GM23338 (cell line): ENCODE results near the gene ARID3B. TPM values are rescaled to one million over a fixed set of nuclear protein-coding genes. Genes with fewer than 3 reads are reported as not detected.

Experiments
- ATAC-seq: fragments of 200-7000 bp; cut with Tn5 transposase; 3 replicates; pipeline ENCODE4 v1.9.1; 2020
- DNase-seq: peaks from one replicate; pipeline ENCODE4 v3.0.0-alpha.2; 2015; ENCODE audit warnings: low spot score
- H2AFZ ChIP-seq: fragments of 200-600 bp; sonication (generic); 2 replicates; pipeline ENCODE4 v1.8.0; 2016; ENCODE audit warnings: antibody characterized with exemption, mild to moderate bottlenecking, moderate library complexity
- H3F3A ChIP-seq: fragments of 200-600 bp; sonication (generic); replicated peaks from 2 replicates; pipeline ENCODE4 v1.8.0; 2017; ENCODE audit warnings: antibody characterized with exemption, mixed run types, low read depth
- H3K27ac ChIP-seq: fragments of 200-600 bp; sonication (generic); 2 replicates; pipeline ENCODE4 v1.6.1; 2016; ENCODE audit warnings: low read depth
- H3K27me3 ChIP-seq: fragments of 200-600 bp; sonication (generic); 2 replicates; pipeline ENCODE4 v1.8.0; 2016; ENCODE audit warnings: mild to moderate bottlenecking, mixed run types, moderate library complexity; ENCODE audit not compliant: insufficient read depth
- H3K36me3 ChIP-seq: fragments of 200-600 bp; sonication (generic); 2 replicates; pipeline ENCODE4 v1.8.0; 2016; ENCODE audit warnings: mild to moderate bottlenecking; ENCODE audit not compliant: insufficient read depth
- H3K4me1 ChIP-seq: fragments of 200-600 bp; sonication (generic); 2 replicates; pipeline ENCODE4 v1.8.0; 2016; ENCODE audit warnings: mild to moderate bottlenecking, moderate library complexity; ENCODE audit not compliant: insufficient read depth
- H3K4me2 ChIP-seq: fragments of 200-600 bp; sonication (generic); 2 replicates; pipeline ENCODE4 v1.7.1; 2017; ENCODE audit warnings: mixed run types
- H3K4me3 ChIP-seq: fragments of 200-600 bp; sonication (generic); 2 replicates; pipeline ENCODE4 v1.6.1; 2016; ENCODE audit warnings: mixed run types
- H3K79me2 ChIP-seq: fragments of 200-600 bp; sonication (generic); replicated peaks from 2 replicates; pipeline ENCODE4 v1.8.0; 2017; ENCODE audit warnings: mild to moderate bottlenecking; ENCODE audit not compliant: insufficient read depth
- H3K9me2 ChIP-seq: fragments of 200-600 bp; sonication (generic); 2 replicates; pipeline ENCODE4 v1.8.0; 2017; ENCODE audit not compliant: insufficient read depth
- H4K20me1 ChIP-seq: fragments of 200-600 bp; sonication (generic); replicated peaks from 2 replicates; pipeline ENCODE4 v1.8.0; 2017; ENCODE audit warnings: mild to moderate bottlenecking; ENCODE audit not compliant: insufficient read depth
- H3K27ac Mint-ChIP-seq: 2 replicates; pipeline ENCODE4 v1.8.0; 2020; ENCODE audit warnings: inconsistent platforms, mild to moderate bottlenecking, moderate library complexity, mixed read lengths
- H3K27me3 Mint-ChIP-seq: 3 replicates; pipeline ENCODE4 v1.8.0; 2022; ENCODE audit warnings: low read depth, mild to moderate bottlenecking, moderate library complexity, mixed read lengths, inconsistent platforms; ENCODE audit not compliant: insufficient read depth, poor library complexity
- H3K36me3 Mint-ChIP-seq: 3 replicates; pipeline ENCODE4 v1.8.0; 2021; ENCODE audit warnings: low read depth, mild to moderate bottlenecking, inconsistent platforms, moderate library complexity, mixed read lengths
- H3K4me1 Mint-ChIP-seq: 3 replicates; pipeline ENCODE4 v1.8.0; 2020; ENCODE audit warnings: mild to moderate bottlenecking, inconsistent platforms, mixed read lengths
- H3K4me3 Mint-ChIP-seq: 3 replicates; pipeline ENCODE4 v1.8.0; 2021; ENCODE audit warnings: moderate library complexity, mild to moderate bottlenecking, inconsistent platforms, mixed read lengths
- H3K9me3 Mint-ChIP-seq: 3 replicates; pipeline ENCODE4 v1.8.0; 2020; ENCODE audit warnings: moderate library complexity, mild to moderate bottlenecking, inconsistent platforms, mixed read lengths
- CREB1 ChIP-seq: fragments of 250-450 bp; sonication (Bioruptor Pico); IDR thresholded peaks from 2 replicates; pipeline ENCODE4 v1.5.0; 2020; ENCODE audit warnings: low read depth, mild to moderate bottlenecking, moderate library complexity
- CTCF ChIP-seq, 2 experiments: fragments of 200-600 bp in 1 of 2; sonication (generic) in 1 of 2; conservative IDR thresholded peaks; 2 replicates each; pipeline versions ENCODE4 v1.5.1 to v1.6.1; 2016 to 2017; ENCODE audit warnings: antibody characterized with exemption in 2 of 2, low read depth in 2 of 2, mild to moderate bottlenecking in 2 of 2, moderate library complexity in 1 of 2
- ETS1 ChIP-seq: IDR thresholded peaks from 2 replicates; pipeline ENCODE4 v1.6.1; 2016; ENCODE audit warnings: antibody characterized with exemption
- EZH2 ChIP-seq: fragments of 200-600 bp; sonication (generic); IDR thresholded peaks from one replicate; pipeline ENCODE4 v1.8.0; 2017; ENCODE audit warnings: antibody characterized with exemption, mild to moderate bottlenecking, low read depth; ENCODE audit not compliant: unreplicated experiment
- EZH2phosphoT487 ChIP-seq: fragments of 200-600 bp; sonication (generic); IDR thresholded peaks from one replicate; pipeline ENCODE4 v1.8.1; 2018; ENCODE audit warnings: antibody characterized with exemption; ENCODE audit not compliant: unreplicated experiment
- JUNB ChIP-seq: IDR thresholded peaks from one replicate; pipeline ENCODE4 v1.6.1; 2016; ENCODE audit warnings: antibody characterized with exemption; ENCODE audit not compliant: unreplicated experiment
- NANOG ChIP-seq: IDR thresholded peaks from 2 replicates; pipeline ENCODE4 v1.6.1; 2016; ENCODE audit warnings: antibody characterized with exemption, borderline replicate concordance
- POLR2AphosphoS5 ChIP-seq: IDR thresholded peaks from 2 replicates; pipeline ENCODE4 v1.6.1; 2016; ENCODE audit warnings: antibody characterized with exemption, low read depth
- REST ChIP-seq: IDR thresholded peaks from one replicate; pipeline ENCODE4 v1.6.1; 2018; ENCODE audit warnings: antibody characterized with exemption; ENCODE audit not compliant: unreplicated experiment
- STAT1 ChIP-seq: IDR thresholded peaks from one replicate; pipeline ENCODE4 v1.6.1; 2016; ENCODE audit warnings: antibody characterized with exemption; ENCODE audit not compliant: unreplicated experiment
- ZNF114 ChIP-seq: fragments of 250-450 bp; sonication (Bioruptor Pico); IDR thresholded peaks from 2 replicates; pipeline ENCODE4 v1.5.0; 2020; ENCODE audit warnings: mild to moderate bottlenecking, moderate library complexity
- ZNF331 ChIP-seq: fragments of 250-450 bp; sonication (Bioruptor Pico); IDR thresholded peaks from 2 replicates; pipeline ENCODE4 v1.5.0; 2020; ENCODE audit warnings: low read depth, mild to moderate bottlenecking, moderate library complexity
- ZNF462 ChIP-seq: fragments of 250-450 bp; sonication (Bioruptor Pico); IDR thresholded peaks from 2 replicates; pipeline ENCODE4 v1.5.0; 2020; ENCODE audit warnings: mild to moderate bottlenecking, moderate library complexity
- polyA plus RNA-seq: library from polyadenylated mRNA; unstranded; fragments of >200 nt; fragmentation: Nextera tagmentation; extraction: Ambion mirVana; gene quantifications from 2 replicates; pipeline ENCODE4 v1.2.1, GENCODE V29; 2016
- total RNA-seq: library from RNA; depleted of rRNA; stranded (reverse); fragments of >200 nt; shearing (Covaris generic); gene quantifications from 2 replicates; pipeline ENCODE4 v1.2.3, GENCODE V29; 2014

The ARID3B gene
- total and polyA plus RNA-seq, 2 experiments from 2014 or later = 65.5 to 147 TPM

GRCh38 chr15:74496648-74497047 is 44.4 kb upstream of the ARID3B start:
- Mint-ChIP-seq H3K4me3 (no peak overlapping the region), H3K36me3 (no peaks in the 10 kb centered on the region), H3K4me1 (no peaks in the 10 kb centered on the region), H3K9me3 (peaks cover 2% of the 10 kb centered on the region; the same call in 1 of the 3 replicates), H3K27me3 (peaks cover 2% of the 10 kb centered on the region), H3K27ac (no peak overlapping the region)
- Histone ChIP-seq H3K27me3 (no peaks in the 10 kb centered on the region), H3K9me2 (no peaks in the 10 kb centered on the region), H3K4me2 (no peak overlapping the region), H3K4me3 (no peak overlapping the region), H2AFZ (no peak overlapping the region), H3F3A (no peaks in the 10 kb centered on the region), H4K20me1 (no peaks in the 10 kb centered on the region), H3K4me1 (no peaks in the 10 kb centered on the region), H3K79me2 (no peaks in the 10 kb centered on the region), H3K36me3 (no peaks in the 10 kb centered on the region), H3K27ac (no peak overlapping the region)
- TF ChIP-seq EZH2phosphoT487 = no peak
- TF ChIP-seq REST = no peak
- no peak for TF ChIP-seq JUNB
- TF ChIP-seq CTCF (conservative IDR thresholded peaks at IDR 0.05; ENCODE audit: low read depth in 2 of 2) = no peak
- no peak for TF ChIP-seq POLR2AphosphoS5
- TF ChIP-seq ZNF462 (CRISPR knock-in tag) = no peak
- TF ChIP-seq CREB1 (CRISPR knock-in tag) = no peak
- TF ChIP-seq EZH2 = no peak
- TF ChIP-seq ETS1 = no peak
- no peak for TF ChIP-seq NANOG
- no peak for TF ChIP-seq STAT1
- TF ChIP-seq ZNF114 (CRISPR knock-in tag) = no peak
- TF ChIP-seq ZNF331 (CRISPR knock-in tag) = no peak
- ATAC-seq = no peak
- no peak for DNase-seq
